ENCODE measurements around the gene MED29.

Gene MED29

GRCh38 chr19:39390751-39391437 lies at the start of gene MED29, which contains the start of gene PAF1:
Gene MED29, plus strand, starts transcription at chr19:39391378. Its CDS starts 45 bp downstream, at chr19:39391423.
Gene PAF1, minus strand, starts transcription at chr19:39391106. Its CDS starts 242 bp downstream, at chr19:39390864.
- FAIRE-seq (peak; percentile 97), DNase-seq (ENCODE audit: low spot score) (peak; percentile 99)

GRCh38 chr19:39341719-39342604 lies 49.2 kb upstream of the MED29 start, which contains the start of gene SAMD4B:
Gene SAMD4B, plus strand, starts transcription at chr19:39342421. Its CDS starts 14,473 bp downstream, at chr19:39356894.
- FAIRE-seq, result peak; percentile 96

GRCh38 chr19:39342647-39343305 lies 48.4 kb upstream of the MED29 start:
- DNase-seq (ENCODE audit: low spot score), result no peak
- FAIRE-seq, result no peak

More at GRCh38 chr19:39341719-39342604, 49.2 kb upstream of the MED29 start, which contains the start of gene SAMD4B:
- DNase-seq (ENCODE audit: low spot score), result peak; percentile 99

GRCh38 chr19:39345956-39346355 lies 45.2 kb upstream of the MED29 start:
- FAIRE-seq (no peak), DNase-seq (ENCODE audit: low spot score) (no peak)

GRCh38 chr19:39347332-39348164 lies 43.6 kb upstream of the MED29 start:
- DNase-seq (ENCODE audit: low spot score), result no peak
- FAIRE-seq, result no peak

GRCh38 chr19:39349326-39349725 lies 41.9 kb upstream of the MED29 start:
- FAIRE-seq (no peak), DNase-seq (ENCODE audit: low spot score) (no peak)

GRCh38 chr19:39350156-39350555 lies 41.0 kb upstream of the MED29 start:
- DNase-seq (ENCODE audit: low spot score) (no peak), FAIRE-seq (no peak)

- DNase-seq (ENCODE audit: low spot score) (no peak), FAIRE-seq (no peak)
Observed at GRCh38 chr19:39351537-39352064, 39.6 kb upstream of the MED29 start.

GRCh38 chr19:39352381-39353255 lies 38.6 kb upstream of the MED29 start:
- no peak for DNase-seq (ENCODE audit: low spot score)
- FAIRE-seq, result no peak

GRCh38 chr19:39355253-39355652 lies 35.9 kb upstream of the MED29 start:
- DNase-seq (ENCODE audit: low spot score) (no peak), FAIRE-seq (no peak)

GRCh38 chr19:39356073-39356472 lies 35.1 kb upstream of the MED29 start:
- no peak for DNase-seq (ENCODE audit: low spot score)
- no peak for FAIRE-seq

- FAIRE-seq (no peak), DNase-seq (ENCODE audit: low spot score) (no peak)
Observed at GRCh38 chr19:39356647-39357046, 34.5 kb upstream of the MED29 start.

- no peak for DNase-seq (ENCODE audit: low spot score)
- no peak for FAIRE-seq
Observed at GRCh38 chr19:39359026-39359425, 32.2 kb upstream of the MED29 start.

- no peak for DNase-seq (ENCODE audit: low spot score)
- FAIRE-seq, result no peak
Observed at GRCh38 chr19:39360599-39360998, 30.6 kb upstream of the MED29 start.

GRCh38 chr19:39362682-39363657 lies 28.2 kb upstream of the MED29 start:
- FAIRE-seq, result no peak
- DNase-seq (ENCODE audit: low spot score), result no peak

GRCh38 chr19:39363901-39364457 lies 27.2 kb upstream of the MED29 start:
- FAIRE-seq (no peak), DNase-seq (ENCODE audit: low spot score) (no peak)

- DNase-seq (ENCODE audit: low spot score) (no peak), FAIRE-seq (no peak)
Observed at GRCh38 chr19:39365531-39365930, 25.6 kb upstream of the MED29 start.

- FAIRE-seq, result no peak
- DNase-seq (ENCODE audit: low spot score), result no peak
Observed at GRCh38 chr19:39369200-39369599, 22.0 kb upstream of the MED29 start.

Measured in urothelium cell line (cell line).